GM19455 (cell line): ENCODE results near the gene ADD2.

Experiments
- ATAC-seq: cut with Tn5 transposase; IDR thresholded peaks from one replicate; pipeline ENCODE4 v1.9.1; 2021; ENCODE audit not compliant: unreplicated experiment

Gene ADD2

GRCh38 chr2:70724366-70724765 is 43.6 kb downstream of the ADD2 start:
- no peak for ATAC-seq

DNA sequence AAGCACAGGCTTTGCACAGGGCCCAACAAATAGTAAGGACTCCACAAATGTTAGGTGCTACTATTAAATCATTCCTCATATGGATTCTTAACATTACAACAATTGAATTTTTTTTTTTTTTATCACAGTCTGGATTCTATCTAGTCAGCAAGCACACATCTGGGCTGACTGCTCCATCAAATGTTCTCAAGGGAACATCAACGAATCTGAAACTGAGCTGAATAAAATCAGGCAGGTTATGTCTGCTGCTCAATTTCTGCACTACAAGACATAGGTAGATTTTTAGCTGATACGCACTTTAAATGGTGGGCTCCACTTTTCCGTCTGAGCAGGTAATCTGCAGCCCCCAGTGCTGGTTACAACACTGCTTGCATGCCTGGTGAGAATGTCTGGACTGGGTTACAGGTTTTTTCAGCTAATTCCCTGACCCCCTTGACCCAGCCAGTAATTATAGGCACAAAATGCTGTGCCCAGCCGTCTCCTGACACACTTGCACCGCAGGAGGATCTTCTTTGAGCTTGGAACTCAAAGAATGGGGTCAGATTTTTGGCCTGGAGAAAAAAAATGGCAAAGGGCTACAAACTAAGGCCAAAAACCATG is 44.6 kb downstream of the ADD2 start:
- no peak for ATAC-seq

DNA sequence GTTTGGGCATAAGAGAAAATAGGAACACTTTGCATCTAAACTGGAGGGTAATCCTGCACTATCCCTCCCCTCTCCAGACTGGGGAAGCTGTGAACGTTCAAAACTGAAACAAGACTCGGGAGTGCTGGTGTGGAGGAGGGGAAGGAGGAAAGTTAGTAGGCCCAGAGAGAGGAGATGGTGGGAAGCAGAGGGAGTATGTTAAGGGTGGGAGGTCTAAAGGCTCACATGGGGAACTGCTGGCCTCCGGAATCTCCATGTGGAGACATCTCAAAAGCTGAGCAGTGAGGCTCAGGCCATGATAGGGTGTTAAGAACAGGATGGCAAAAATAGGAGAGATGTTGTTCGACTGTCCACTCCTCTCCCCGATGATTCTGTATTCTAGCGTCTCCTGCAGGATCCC is 47.9 kb downstream of the ADD2 start:
- no peak for ATAC-seq

GRCh38 chr2:70719231-70719630 is 48.8 kb downstream of the ADD2 start:
- no peak for ATAC-seq

DNA sequence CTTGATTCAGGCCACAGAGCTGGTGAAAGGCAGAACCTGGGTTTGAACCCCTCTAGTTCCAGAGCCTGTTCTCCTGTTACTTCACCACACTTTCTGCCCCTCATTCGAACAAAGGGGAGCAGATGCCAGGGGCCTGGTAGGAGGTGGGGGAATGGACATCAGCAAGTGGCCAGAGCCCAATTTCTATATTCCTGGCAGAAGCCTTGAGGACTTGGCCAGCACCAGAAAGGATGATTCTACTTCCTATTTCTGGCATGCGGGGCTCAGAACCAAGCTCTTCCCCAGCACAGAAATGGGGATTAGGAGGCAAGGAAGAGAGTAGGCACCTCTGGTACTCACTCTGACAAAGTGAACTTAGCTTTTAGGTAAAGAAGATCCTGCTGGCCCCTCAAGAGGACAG is 49.3 kb downstream of the ADD2 start:
- no peak for ATAC-seq

GRCh38 chr2:70718241-70718640 is 49.8 kb downstream of the ADD2 start:
- no peak for ATAC-seq

DNA sequence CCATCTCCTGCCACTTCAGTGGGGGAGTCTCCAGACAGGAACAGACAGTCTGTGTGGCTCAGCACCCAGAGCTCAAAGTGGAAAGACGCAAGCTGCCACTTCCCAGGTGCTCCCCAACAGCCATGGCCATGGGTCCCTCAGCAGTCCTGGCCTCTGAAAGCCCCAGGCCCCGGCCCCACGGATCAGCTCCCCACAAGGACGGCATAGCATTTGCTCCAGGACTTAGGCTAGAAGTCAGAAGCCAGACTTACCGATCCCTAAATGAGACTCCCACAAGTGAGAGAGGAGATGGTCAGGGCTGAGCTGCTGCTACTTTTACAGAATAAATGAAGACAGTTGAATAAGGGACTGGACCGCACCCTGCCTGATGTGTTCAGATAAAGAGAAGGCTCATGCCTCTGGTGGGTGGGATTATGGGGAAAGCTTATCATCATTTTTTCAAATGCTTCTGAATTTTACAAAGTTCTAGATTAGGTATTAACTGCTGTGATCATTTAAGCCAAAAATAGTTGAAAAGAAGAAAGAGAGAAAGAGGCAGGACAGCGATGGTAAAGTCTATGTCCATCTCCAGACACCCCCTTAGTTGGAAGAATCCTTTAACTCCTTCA is 50.5 kb downstream of the ADD2 start:
- ATAC-seq: no peak

DNA sequence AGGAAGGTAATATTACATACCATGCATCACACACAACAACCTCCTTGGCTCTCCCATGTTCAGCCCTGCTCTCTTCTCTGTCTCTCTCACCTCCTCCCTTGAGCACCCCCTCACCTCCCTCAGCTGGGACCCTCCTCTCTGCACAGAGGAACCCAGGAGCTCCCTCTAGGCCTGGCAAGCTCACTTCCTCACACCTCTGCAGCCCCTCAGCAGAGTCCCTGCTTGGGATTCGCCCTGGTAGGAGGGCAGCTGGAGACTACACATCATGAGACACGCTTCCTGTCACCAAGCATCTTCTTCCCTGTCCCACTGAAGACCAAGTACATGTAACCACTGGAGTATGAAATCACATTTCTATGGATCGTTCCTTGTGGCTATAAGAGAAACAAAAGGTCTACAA is 51.0 kb downstream of the ADD2 start:
- no peak for ATAC-seq

GRCh38 chr2:70716131-70716743 is 51.8 kb downstream of the ADD2 start:
- no peak for ATAC-seq

GRCh38 chr2:70715071-70715985 is 52.7 kb downstream of the ADD2 start:
- no peak for ATAC-seq

DNA sequence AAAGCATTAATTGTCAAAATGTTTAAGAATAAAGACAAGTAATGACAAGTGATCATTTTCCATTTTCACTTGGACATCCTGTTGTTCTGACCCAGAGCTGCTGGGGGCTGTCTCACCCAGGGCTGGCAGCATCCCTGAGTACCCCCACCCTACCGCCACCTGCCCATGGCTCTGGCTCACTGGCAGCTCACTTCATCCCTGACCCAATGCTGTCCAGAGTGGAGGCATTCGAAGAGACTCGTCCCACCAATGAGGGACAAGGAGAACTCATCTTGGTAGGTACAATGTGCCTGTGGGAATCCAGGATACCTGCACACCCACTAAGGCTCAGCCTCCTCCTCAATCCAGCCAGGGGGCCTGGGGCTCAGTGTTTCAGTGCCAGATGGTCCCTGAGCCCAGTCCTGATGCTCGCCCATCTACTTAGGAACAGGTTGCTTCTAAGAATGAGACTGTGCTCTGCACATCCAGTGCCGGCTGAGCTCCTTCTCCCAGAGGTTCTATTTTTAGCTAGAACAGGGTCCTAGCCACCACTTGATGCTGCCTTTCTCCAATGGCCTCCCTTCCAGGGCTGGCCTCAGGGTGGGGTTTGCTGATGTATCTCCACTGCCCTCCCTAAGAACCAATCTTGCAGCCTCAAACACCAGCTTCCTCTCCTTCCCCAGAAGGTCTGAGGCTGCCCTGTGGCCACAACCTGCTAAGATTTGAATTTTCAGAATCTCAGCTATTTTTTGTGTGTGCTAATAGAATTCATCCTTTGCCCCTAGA is 53.7 kb downstream of the ADD2 start:
- no peak for ATAC-seq

DNA sequence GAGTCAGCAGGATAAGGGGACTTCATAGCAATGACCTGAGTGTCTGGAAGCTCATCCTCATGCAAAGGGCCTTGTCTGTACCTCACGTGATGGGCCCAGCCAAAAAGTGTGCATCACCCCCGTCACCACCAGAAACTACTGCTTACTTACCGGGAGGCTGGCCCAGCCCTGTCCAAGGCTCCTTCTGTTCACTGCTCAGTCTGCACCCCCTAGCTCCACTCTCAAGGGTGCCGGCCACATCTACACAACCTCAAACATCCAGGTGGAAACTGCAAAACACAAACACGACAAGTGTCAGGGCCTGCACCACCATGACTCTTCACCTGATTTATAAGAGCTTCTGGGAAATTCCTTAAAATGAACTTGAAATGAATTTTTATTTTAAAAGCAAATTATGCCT is 55.1 kb downstream of the ADD2 start:
- ATAC-seq: no peak

- ATAC-seq: no peak
Measured at GRCh38 chr2:70711191-70711590, 56.8 kb downstream of the ADD2 start.

DNA sequence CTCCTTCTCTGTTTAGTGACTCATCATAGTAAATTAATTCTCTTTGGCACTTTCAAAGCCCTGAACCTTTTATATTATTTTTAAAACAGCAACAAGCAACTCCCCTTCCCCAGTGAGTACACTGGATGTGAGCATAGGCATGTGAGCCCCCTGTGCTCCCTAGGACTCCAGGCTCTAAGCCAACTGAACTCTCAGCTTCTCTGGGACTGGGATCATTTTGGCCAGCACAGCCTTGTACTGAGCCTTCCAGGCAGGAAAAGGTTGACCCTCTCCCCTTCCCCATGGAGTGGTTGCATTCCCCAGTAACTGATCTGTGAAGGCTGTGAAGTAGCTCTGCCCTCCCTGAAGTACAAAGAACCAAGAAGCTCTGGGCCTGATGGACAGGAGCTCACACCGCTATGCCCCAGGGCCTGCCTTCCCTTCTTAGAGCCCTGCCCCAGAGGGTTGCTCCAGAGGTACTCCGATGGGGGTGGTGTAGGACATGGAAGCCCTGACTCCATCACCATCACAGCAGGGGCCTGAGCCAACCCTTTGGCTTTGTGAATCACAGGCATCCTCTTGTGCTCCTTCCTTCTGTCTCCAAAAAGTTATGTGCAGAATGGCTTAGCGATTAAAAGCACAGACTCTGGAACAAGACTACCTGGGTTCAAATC is 57.8 kb downstream of the ADD2 start:
- no peak for ATAC-seq

DNA sequence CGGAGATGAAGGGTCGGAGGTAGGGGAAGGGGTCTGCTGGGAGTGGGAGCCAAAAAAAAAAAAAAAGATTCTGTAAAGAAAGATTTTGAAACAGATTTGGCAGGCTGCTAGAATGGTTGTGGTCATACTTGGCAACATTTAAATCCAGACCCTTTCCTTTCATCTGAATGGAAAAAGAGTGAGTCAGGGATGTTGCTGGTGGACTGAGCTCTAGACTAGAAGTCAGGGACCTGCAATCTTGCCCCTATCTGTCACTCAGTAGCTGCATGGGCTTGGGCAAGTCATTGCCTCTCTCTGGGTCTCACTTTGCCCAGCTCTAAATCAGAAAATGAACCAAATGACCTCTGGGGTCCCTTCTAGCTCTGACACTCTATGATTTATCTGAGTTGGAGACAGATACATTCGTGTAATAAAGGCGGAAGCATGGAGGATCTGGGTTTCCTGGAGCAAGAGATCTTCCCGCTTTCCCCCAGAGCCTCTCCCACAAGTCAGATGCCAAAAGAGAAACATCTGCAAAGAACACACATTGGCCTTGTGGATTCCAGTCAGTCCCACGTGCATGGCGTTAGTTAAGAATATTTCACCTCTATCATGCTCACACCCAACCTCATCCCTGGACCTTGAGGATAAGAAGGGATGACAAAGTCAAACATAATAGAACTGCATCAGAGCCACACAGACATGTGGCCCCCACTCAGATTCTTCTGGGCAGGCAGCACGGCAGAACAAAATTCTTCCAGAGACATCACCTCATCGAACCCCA is 58.5 kb downstream of the ADD2 start:
- no peak for ATAC-seq

DNA sequence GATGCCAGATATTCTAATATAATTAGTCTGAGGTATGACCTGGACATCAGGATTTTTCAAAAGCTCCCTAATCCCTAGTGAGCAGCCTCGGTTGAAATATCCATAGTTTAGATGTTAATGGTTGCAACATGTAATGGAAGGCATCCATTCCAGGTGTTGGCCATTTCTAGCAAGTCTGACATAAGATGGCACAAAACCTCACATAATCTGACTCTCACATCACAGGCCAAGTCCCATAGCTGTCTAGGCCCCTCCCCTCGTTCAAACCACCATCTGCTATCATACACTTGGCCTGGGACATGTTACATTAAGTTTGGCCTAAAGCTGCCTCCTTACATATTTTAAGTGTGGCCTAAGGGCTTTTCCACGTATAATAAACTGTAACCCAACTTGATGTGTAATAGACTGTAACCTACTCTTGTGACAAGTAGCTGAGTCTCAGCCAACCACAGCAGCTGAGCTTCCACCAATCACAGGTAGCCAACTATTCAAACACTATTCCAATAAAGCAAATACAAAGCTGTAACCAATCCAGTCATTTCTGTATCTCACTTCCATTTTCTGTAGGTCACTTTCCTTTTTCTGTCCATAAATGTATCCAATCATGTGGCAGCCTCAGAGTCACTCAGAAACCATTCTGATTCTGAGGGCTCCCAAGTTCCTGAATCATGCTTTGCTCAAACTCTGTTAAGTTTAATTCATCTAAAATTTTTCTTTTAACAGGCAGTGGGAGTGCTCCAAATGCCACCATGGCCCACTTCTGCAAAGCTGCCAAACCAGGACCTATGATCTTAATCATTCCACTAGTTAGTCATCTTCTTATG is 59.4 kb downstream of the ADD2 start:
- ATAC-seq: no peak

- ATAC-seq: no peak
Measured at GRCh38 chr2:70707706-70708105, 60.3 kb downstream of the ADD2 start.

DNA sequence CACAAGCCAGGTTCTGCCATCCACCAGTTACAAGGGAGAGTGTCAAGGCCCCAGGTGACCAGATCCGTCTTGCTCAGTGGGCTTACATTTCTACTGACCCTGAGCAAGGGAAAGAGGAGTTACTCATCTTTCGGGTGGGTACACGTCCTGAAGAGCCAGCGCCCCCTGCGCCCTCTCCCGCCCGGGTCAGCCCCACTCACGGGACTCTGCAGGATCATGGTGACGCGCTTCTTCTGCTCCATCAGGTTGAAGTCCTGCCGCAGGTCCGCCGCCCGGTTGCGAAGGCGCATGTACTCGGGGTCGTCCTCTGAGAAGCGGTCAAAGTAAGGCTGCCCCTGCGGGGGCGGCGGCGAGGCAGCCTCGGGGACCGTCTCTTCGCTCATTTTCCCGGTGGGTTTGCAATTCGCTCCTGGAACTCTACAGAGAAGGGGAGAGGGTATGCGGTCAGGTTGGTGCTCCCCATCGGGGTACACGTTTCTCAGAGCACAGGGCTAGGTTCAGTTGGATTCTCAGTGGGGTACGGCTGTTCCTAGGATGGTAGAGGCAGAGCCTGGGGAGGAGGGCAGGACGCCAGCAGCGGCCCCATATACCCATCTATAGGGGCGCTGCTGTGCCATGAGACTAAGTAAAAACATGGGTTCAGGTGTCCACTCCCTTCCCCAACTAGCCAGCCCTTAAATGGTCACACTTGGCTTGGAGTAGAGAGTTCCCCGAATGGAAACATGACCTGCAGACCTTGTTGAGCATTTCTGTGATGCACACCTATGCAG is 61.8 kb downstream of the ADD2 start:
- no peak for ATAC-seq
